ENCODE results near the gene ARHGAP1. TPM values are rescaled to one million over a fixed set of nuclear protein-coding genes. Genes with fewer than 3 reads are reported as not detected.
A peak's percentile ranks its signal among the peaks of the same experiment; 100 is the strongest.

The ARHGAP1 gene
- polyA plus RNA-seq, 2 of the 4 experiments (the other 2 are of a cell fraction) = 17.2 to 35.2 TPM

GRCh38 chr11:46719543-46720218 is 19.3 kb upstream of the ARHGAP1 start:
- H3K4me2 ChIP-seq = peak overlapping the region; percentile 35
- DNase-seq (ENCODE audit: low read depth in 1 of 2, low spot score in 1 of 2) (no peak), ATAC-seq (peak; percentile 12 to 16; a peak in 4 of 6 replicates), FAIRE-seq (no peak)
- H3K4me1 ChIP-seq = peaks cover 41% of the 10 kb centered on the region
- ChIA-PET CTCF (interaction anchor here (0.5 to 1.3 kb wide), 3 partner anchors 8 to 11 kb away, joined by 3 to 6 read pairs (median 5); no protein-coding TSS in a partner anchor), POLR2A (no interaction called here)
- no peak overlapping the region for H3K4me3 ChIP-seq
- TF ChIP-seq REST (IDR thresholded peaks at IDR 0.05) (no peak), TP53 (CRISPR knock-in tag; IDR thresholded peaks at IDR 0.05) (no peak), NPAS2 (CRISPR knock-in tag; IDR thresholded peaks at IDR 0.05; ENCODE audit: borderline replicate concordance) (no peak), POLR2A (IDR thresholded peaks at IDR 0.05; ENCODE audit: low read length) (no peak), RCOR1 (IDR thresholded peaks at IDR 0.05; ENCODE audit: low read depth, low read length) (no peak), KDM5A (IDR thresholded peaks at IDR 0.05) (no peak), FOSB (CRISPR knock-in tag; IDR thresholded peaks at IDR 0.05) (no peak), HOXB5 (CRISPR knock-in tag; IDR thresholded peaks at IDR 0.05) (no peak), FOXS1 (CRISPR knock-in tag; IDR thresholded peaks at IDR 0.05) (no peak), CBX8 (IDR thresholded peaks at IDR 0.05) (no peak), EHF (CRISPR knock-in tag; IDR thresholded peaks at IDR 0.05) (no peak), RNF2 (IDR thresholded peaks at IDR 0.05; ENCODE audit: borderline replicate concordance, low read depth) (no peak), TFCP2L1 (CRISPR knock-in tag; IDR thresholded peaks at IDR 0.05) (no peak), JUN (IDR thresholded peaks at IDR 0.05) (no peak), ELK1 (IDR thresholded peaks at IDR 0.05; ENCODE audit: low read depth, low read length) (no peak), HES2 (IDR thresholded peaks at IDR 0.05) (no peak)
- 95% methylated on average over 25 of the region's 25 CpGs for WGBS (ENCODE audit: missing lambda C conversion rate)
- no peaks in the 10 kb centered on the region for H3K9me3 ChIP-seq
- H3K27ac ChIP-seq = peak overlapping the region; percentile 89 to 91

GRCh38 chr11:46719048-46719542 is 18.7 kb upstream of the ARHGAP1 start, which contains the start of gene F2:
Gene F2, plus strand, starts transcription at chr11:46719213. Its CDS starts 23 bp downstream, at chr11:46719236.
- FAIRE-seq (no peak), ATAC-seq (peak; percentile 23 to 64; a peak in 4 of 6 replicates), DNase-seq (ENCODE audit: low read depth in 1 of 2, low spot score in 1 of 2) (peak in 1 of 2 experiments; percentile 40)
- ChIA-PET POLR2A (no interaction called here), CTCF (interaction anchor here (0.5 to 1.3 kb wide), 3 partner anchors 9 to 12 kb away, joined by 3 to 6 read pairs (median 5); no protein-coding TSS in a partner anchor)
- H3K4me3 ChIP-seq = no peak within 1 kb of the TSS
- TF ChIP-seq CEBPB (IDR thresholded peaks at IDR 0.05) (no peak), BHLHE40 (IDR thresholded peaks at IDR 0.05; ENCODE audit: low read depth, low read length) (no peak), ESRRA (IDR thresholded peaks at IDR 0.05; ENCODE audit: borderline replicate concordance, low read length) (no peak), ZSCAN20 (CRISPR knock-in tag; IDR thresholded peaks at IDR 0.05) (no peak), RARB (CRISPR knock-in tag; IDR thresholded peaks at IDR 0.05) (no peak)
- peak within 1 kb of the TSS; percentile 89 to 91 for H3K27ac ChIP-seq
- no peaks in the 10 kb centered on the region for H3K9me3 ChIP-seq
- peak within 1 kb of the TSS; percentile 35 for H3K4me2 ChIP-seq
- WGBS (ENCODE audit: missing lambda C conversion rate) = 28% methylated on average over 4 of the region's 7 CpGs
- peaks cover 45% of the 10 kb centered on the region for H3K4me1 ChIP-seq
